Right lobe of liver (tissue), 4 donors: ENCODE measurements around the gene SPEF2.

Experiments
- POLR2A ChIP-seq: fragments of 450-650 bp; IDR thresholded peaks from one replicate; pipeline ENCODE4 v1.6.1; 2017; ENCODE audit warnings: antibody characterized with exemption, mild to moderate bottlenecking
- TF ChIP-seq, protein P1 (sequence below), 4 donors: fragments of 200-600 bp in 3 of 4; fragments of 450-650 bp in 1 of 4; IDR thresholded peaks; one replicate each; pipeline versions ENCODE4 v1.5.1 to v1.8.0; 2016 to 2022; ENCODE audit warnings: antibody characterized with exemption in 4 of 4, mild to moderate bottlenecking in 2 of 4
- donor health status: DM: no; HTN: no; CAD: no.
- donor health status: DM: no; HTN: no; CAD: no.
- donor health status: DM: no; HTN: yes; CAD: no.

DNA sequence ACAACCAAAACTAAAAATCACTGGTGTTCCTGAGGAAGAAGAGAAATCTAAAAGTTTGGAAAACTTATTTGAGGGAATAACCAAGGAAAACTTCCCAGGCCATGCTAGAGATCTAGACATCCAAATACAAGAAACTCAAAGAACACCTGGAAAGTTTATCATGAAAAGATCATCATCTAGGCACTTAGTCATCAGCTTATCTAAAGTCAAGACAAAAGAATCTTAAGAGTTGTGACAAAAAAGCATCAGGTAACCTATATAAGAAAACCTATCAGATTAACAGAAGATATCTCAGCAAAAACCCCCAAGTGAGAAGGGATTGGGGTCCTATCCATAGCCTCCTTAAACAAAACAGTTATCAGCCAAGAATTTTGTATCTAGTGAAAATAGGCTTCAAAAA lies 17.1 kb upstream of the SPEF2 start:
- TF ChIP-seq, protein P1, sequence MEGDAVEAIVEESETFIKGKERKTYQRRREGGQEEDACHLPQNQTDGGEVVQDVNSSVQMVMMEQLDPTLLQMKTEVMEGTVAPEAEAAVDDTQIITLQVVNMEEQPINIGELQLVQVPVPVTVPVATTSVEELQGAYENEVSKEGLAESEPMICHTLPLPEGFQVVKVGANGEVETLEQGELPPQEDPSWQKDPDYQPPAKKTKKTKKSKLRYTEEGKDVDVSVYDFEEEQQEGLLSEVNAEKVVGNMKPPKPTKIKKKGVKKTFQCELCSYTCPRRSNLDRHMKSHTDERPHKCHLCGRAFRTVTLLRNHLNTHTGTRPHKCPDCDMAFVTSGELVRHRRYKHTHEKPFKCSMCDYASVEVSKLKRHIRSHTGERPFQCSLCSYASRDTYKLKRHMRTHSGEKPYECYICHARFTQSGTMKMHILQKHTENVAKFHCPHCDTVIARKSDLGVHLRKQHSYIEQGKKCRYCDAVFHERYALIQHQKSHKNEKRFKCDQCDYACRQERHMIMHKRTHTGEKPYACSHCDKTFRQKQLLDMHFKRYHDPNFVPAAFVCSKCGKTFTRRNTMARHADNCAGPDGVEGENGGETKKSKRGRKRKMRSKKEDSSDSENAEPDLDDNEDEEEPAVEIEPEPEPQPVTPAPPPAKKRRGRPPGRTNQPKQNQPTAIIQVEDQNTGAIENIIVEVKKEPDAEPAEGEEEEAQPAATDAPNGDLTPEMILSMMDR (IDR thresholded peaks at IDR 0.05): no peak
- TF ChIP-seq POLR2A: no peak
